Measurements from ENCODE around the gene LILRB5. TPM values are rescaled to one million over a fixed set of nuclear protein-coding genes. Genes with fewer than 3 reads are reported as not detected.
"Not testable (repeated sequence)": the region's sequence is repeated elsewhere in the genome, so short reads cannot be mapped to it uniquely, and the experiment has no call there.

LILRB5 gene
- total RNA-seq, 1 experiment from 2014 or later, result not detected

DNA sequence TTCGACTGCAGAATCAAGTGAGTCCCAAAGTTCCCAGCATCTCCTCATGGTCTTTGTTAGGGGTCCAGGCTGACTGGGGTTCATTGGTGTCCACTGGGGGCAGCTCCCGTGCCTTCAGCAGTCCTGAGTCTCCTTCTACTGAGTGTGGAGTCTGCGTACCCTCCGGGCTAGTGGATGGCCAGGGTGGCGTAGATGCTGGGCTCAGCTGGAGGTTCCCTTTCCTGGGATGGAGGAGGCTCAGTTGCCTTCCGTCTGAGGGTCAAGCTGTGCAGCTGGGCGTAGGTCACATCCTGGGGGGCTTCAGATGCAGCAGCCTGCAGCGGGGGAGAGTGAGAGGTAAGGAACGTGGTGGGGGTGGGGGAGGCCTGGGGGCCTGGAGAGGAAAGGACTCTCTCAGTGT lies 17.4 kb upstream of the LILRB5 start:
- H3K9ac ChIP-seq (ENCODE audit: low read length); H3K79me2 ChIP-seq (ENCODE audit: insufficient read depth, low read length); BruUV-seq (replicated peaks); H3K4me2 ChIP-seq (ENCODE audit: low read length); H4K20me1 ChIP-seq (ENCODE audit: insufficient read depth); intact Hi-C loops (cut with micrococcal nuclease); H3K9me2 ChIP-seq (ENCODE audit: insufficient read depth); H3K27me3 ChIP-seq (ENCODE audit: insufficient read depth, low read length); H3K9me3 ChIP-seq (ENCODE audit: control insufficient read depth in 1 of 2, insufficient read depth in 1 of 2, low read depth in 1 of 2, low read length in 2 of 2); H2AFZ ChIP-seq (ENCODE audit: low read depth, low read length, poor library complexity, severe bottlenecking); DNase-seq (ENCODE audit: low read depth, low spot score); H3K4me1 ChIP-seq (ENCODE audit: control insufficient read depth in 1 of 2, insufficient read depth in 2 of 2, low read length in 2 of 2); H3K36me3 ChIP-seq (ENCODE audit: control insufficient read depth in 1 of 2, insufficient read depth in 2 of 2, low read length in 2 of 2); H3K4me3 ChIP-seq (replicated peaks in 1 of 2; ENCODE audit: low read depth in 1 of 2, low read length in 2 of 2); POLR2A ChIA-PET; H3K27ac ChIP-seq (ENCODE audit: low read depth, low read length); RAD21 ChIA-PET (ENCODE audit: low non-redundant PET in 1 of 2, low total read pairs in 2 of 2, uncharacterized antibody in 2 of 2, unreplicated experiment in 2 of 2); ATAC-seq; CTCF ChIA-PET: not testable (repeated sequence)

DNA sequence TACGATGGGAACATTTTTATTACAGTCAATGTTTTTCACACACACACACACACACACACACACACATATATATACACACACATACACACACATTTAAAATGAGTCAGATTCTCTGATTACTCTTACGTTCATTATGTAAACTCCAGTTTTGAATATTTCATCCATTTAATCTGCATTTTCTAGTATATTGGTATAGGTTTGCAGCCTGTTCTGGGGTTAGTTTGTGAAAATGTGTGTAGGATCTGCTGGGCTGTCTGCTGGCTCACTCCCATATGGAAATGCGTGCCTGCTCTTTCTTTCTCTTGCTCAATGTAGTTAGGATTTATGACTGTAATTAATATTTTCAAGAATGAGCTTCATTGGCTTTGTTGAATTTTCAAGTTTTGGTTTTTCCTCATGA lies 16.7 kb upstream of the LILRB5 start:
- Histone ChIP-seq H3K27ac (ENCODE audit: low read depth, low read length) (no peak overlapping the region), H3K9me3 (ENCODE audit: control insufficient read depth in 1 of 2, insufficient read depth in 1 of 2, low read depth in 1 of 2, low read length in 2 of 2) (no peaks in the 10 kb centered on the region), H3K4me3 (replicated peaks in 1 of 2; ENCODE audit: low read depth in 1 of 2, low read length in 2 of 2) (no peak overlapping the region), H3K9ac (ENCODE audit: low read length) (no peak overlapping the region), H3K4me1 (ENCODE audit: control insufficient read depth in 1 of 2, insufficient read depth in 2 of 2, low read length in 2 of 2) (no peaks in the 10 kb centered on the region), H3K9me2 (ENCODE audit: insufficient read depth) (no peaks in the 10 kb centered on the region), H2AFZ (ENCODE audit: low read depth, low read length, poor library complexity, severe bottlenecking) (no peak overlapping the region), H3K27me3 (ENCODE audit: insufficient read depth, low read length) (peaks cover 14% of the 10 kb centered on the region; the same call in 1 of the 2 replicates), H3K79me2 (ENCODE audit: insufficient read depth, low read length) (no peaks in the 10 kb centered on the region), H3K36me3 (ENCODE audit: control insufficient read depth in 1 of 2, insufficient read depth in 2 of 2, low read length in 2 of 2) (no peaks in the 10 kb centered on the region), H4K20me1 (ENCODE audit: insufficient read depth) (no peaks in the 10 kb centered on the region), H3K4me2 (ENCODE audit: low read length) (no peak overlapping the region)
- RAD21 ChIA-PET (ENCODE audit: low non-redundant PET in 1 of 2, low total read pairs in 2 of 2, uncharacterized antibody in 2 of 2, unreplicated experiment in 2 of 2), result no interaction called here
- ATAC-seq, result no peak
- no TSS peak for BruUV-seq (replicated peaks)
- TF ChIP-seq, protein P1, sequence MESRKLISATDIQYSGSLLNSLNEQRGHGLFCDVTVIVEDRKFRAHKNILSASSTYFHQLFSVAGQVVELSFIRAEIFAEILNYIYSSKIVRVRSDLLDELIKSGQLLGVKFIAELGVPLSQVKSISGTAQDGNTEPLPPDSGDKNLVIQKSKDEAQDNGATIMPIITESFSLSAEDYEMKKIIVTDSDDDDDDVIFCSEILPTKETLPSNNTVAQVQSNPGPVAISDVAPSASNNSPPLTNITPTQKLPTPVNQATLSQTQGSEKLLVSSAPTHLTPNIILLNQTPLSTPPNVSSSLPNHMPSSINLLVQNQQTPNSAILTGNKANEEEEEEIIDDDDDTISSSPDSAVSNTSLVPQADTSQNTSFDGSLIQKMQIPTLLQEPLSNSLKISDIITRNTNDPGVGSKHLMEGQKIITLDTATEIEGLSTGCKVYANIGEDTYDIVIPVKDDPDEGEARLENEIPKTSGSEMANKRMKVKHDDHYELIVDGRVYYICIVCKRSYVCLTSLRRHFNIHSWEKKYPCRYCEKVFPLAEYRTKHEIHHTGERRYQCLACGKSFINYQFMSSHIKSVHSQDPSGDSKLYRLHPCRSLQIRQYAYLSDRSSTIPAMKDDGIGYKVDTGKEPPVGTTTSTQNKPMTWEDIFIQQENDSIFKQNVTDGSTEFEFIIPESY (IDR thresholded peaks at IDR 0.05; ENCODE audit: extremely low read depth, insufficient replicate concordance, low read length), result no peak
- TF ChIP-seq JUND (IDR thresholded peaks at IDR 0.05), result no peak
- no peak for TF ChIP-seq ZNF274 (IDR thresholded peaks at IDR 0.05; ENCODE audit: low read depth, low read length)
- TF ChIP-seq, protein P2, sequence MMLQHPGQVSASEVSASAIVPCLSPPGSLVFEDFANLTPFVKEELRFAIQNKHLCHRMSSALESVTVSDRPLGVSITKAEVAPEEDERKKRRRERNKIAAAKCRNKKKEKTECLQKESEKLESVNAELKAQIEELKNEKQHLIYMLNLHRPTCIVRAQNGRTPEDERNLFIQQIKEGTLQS (IDR thresholded peaks at IDR 0.05), result no peak
- no peak for TF ChIP-seq CEBPB (IDR thresholded peaks at IDR 0.05; ENCODE audit: low read depth)
- TF ChIP-seq, protein P3, sequence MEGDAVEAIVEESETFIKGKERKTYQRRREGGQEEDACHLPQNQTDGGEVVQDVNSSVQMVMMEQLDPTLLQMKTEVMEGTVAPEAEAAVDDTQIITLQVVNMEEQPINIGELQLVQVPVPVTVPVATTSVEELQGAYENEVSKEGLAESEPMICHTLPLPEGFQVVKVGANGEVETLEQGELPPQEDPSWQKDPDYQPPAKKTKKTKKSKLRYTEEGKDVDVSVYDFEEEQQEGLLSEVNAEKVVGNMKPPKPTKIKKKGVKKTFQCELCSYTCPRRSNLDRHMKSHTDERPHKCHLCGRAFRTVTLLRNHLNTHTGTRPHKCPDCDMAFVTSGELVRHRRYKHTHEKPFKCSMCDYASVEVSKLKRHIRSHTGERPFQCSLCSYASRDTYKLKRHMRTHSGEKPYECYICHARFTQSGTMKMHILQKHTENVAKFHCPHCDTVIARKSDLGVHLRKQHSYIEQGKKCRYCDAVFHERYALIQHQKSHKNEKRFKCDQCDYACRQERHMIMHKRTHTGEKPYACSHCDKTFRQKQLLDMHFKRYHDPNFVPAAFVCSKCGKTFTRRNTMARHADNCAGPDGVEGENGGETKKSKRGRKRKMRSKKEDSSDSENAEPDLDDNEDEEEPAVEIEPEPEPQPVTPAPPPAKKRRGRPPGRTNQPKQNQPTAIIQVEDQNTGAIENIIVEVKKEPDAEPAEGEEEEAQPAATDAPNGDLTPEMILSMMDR (IDR thresholded peaks at IDR 0.05 in 2 of 3, conservative IDR thresholded peaks at IDR 0.05 in 1 of 3; ENCODE audit: borderline replicate concordance in 1 of 3, insufficient read depth in 1 of 3, low read depth in 2 of 3, low read length in 2 of 3), result no peak
- TF ChIP-seq, protein P4, sequence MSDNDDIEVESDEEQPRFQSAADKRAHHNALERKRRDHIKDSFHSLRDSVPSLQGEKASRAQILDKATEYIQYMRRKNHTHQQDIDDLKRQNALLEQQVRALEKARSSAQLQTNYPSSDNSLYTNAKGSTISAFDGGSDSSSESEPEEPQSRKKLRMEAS (IDR thresholded peaks at IDR 0.05), result no peak
- no peak for TF ChIP-seq ELF1 (IDR thresholded peaks at IDR 0.05; ENCODE audit: borderline replicate concordance, low read depth)
- no peak for TF ChIP-seq EZH2phosphoT487 (IDR thresholded peaks at IDR 0.05; ENCODE audit: borderline replicate concordance)
- TF ChIP-seq POLR2A (IDR thresholded peaks at IDR 0.05; ENCODE audit: borderline replicate concordance, extremely low read depth, insufficient read depth, insufficient read length), result no peak
- TF ChIP-seq, protein P5, sequence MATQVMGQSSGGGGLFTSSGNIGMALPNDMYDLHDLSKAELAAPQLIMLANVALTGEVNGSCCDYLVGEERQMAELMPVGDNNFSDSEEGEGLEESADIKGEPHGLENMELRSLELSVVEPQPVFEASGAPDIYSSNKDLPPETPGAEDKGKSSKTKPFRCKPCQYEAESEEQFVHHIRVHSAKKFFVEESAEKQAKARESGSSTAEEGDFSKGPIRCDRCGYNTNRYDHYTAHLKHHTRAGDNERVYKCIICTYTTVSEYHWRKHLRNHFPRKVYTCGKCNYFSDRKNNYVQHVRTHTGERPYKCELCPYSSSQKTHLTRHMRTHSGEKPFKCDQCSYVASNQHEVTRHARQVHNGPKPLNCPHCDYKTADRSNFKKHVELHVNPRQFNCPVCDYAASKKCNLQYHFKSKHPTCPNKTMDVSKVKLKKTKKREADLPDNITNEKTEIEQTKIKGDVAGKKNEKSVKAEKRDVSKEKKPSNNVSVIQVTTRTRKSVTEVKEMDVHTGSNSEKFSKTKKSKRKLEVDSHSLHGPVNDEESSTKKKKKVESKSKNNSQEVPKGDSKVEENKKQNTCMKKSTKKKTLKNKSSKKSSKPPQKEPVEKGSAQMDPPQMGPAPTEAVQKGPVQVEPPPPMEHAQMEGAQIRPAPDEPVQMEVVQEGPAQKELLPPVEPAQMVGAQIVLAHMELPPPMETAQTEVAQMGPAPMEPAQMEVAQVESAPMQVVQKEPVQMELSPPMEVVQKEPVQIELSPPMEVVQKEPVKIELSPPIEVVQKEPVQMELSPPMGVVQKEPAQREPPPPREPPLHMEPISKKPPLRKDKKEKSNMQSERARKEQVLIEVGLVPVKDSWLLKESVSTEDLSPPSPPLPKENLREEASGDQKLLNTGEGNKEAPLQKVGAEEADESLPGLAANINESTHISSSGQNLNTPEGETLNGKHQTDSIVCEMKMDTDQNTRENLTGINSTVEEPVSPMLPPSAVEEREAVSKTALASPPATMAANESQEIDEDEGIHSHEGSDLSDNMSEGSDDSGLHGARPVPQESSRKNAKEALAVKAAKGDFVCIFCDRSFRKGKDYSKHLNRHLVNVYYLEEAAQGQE (IDR thresholded peaks at IDR 0.05; ENCODE audit: low read depth), result no peak
- TF ChIP-seq SIN3A (IDR thresholded peaks at IDR 0.05; ENCODE audit: low read depth), result no peak
- no peak for TF ChIP-seq ZFX (IDR thresholded peaks at IDR 0.05)
- POLR2A ChIA-PET, result no interaction called here
- no peak for DNase-seq (ENCODE audit: low read depth, low spot score)
- intact Hi-C loops (cut with micrococcal nuclease), result no loop called here
- CTCF ChIA-PET, result no interaction called here

Measured in HCT116 (cell line).